ENCODE results near the gene CYFIP1.

Gene CYFIP1

GRCh38 chr15:22918596-22919140, 61.5 kb downstream of the CYFIP1 start:
- in situ Hi-C loops (cut with MboI; ENCODE audit: low sequenced_read_pairs), result no loop called here

GRCh38 chr15:22918056-22918455, 62.1 kb downstream of the CYFIP1 start:
- in situ Hi-C loops (cut with MboI; ENCODE audit: low sequenced_read_pairs), result no loop called here

- in situ Hi-C loops (cut with MboI; ENCODE audit: low sequenced_read_pairs), result no loop called here
Measured at GRCh38 chr15:22917556-22917955, 62.6 kb downstream of the CYFIP1 start.

DNA sequence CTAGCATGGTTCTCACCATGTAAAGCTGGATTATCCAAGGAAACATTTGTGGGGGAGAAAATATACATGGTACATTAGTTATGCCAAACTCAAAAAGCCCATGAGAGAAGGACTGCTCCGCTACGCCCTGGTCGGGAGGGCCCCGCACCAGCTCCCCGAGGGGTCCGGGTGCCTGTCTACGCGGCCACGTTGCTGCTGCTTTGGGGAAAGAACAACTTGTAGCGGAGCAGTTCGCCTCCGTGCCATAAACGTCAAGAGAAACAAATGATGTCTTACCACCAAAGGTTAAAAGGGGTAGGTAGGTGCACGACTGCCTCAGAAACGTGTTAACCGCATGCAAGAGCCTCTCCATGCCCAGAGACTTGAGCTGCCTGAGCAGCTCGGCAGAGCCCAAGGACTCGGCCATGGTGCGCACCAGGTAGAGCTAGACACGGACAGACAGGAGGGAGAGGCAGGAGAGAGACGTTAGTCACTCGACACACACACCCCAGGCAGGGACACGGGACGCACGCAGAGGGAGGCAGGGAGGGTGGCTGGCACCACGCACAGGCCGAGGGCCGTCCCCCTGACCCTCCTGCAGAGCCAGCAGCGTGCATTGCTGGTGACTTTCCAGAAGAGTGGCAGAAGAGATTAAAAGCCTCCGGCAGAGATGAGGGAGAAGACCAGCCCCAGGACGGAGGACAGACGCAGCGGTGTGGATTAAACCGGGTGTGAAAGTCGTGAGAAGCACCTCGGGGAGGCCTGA, 63.4 kb downstream of the CYFIP1 start:
- in situ Hi-C loops (cut with MboI; ENCODE audit: low sequenced_read_pairs), result no loop called here

GRCh38 chr15:22915866-22916515, 64.2 kb downstream of the CYFIP1 start:
- in situ Hi-C loops (cut with MboI; ENCODE audit: low sequenced_read_pairs), result no loop called here

GRCh38 chr15:22913646-22914380, 66.4 kb downstream of the CYFIP1 start:
- in situ Hi-C loops (cut with MboI; ENCODE audit: low sequenced_read_pairs), result no loop called here

- in situ Hi-C loops (cut with MboI; ENCODE audit: low sequenced_read_pairs), result no loop called here
Measured at GRCh38 chr15:22912256-22912655, 67.9 kb downstream of the CYFIP1 start.

GRCh38 chr15:22911306-22911705, 68.9 kb downstream of the CYFIP1 start:
- in situ Hi-C loops (cut with MboI; ENCODE audit: low sequenced_read_pairs), result no loop called here

GRCh38 chr15:22908830-22909229, 71.3 kb downstream of the CYFIP1 start:
- in situ Hi-C loops (cut with MboI; ENCODE audit: low sequenced_read_pairs), result no loop called here

DNA sequence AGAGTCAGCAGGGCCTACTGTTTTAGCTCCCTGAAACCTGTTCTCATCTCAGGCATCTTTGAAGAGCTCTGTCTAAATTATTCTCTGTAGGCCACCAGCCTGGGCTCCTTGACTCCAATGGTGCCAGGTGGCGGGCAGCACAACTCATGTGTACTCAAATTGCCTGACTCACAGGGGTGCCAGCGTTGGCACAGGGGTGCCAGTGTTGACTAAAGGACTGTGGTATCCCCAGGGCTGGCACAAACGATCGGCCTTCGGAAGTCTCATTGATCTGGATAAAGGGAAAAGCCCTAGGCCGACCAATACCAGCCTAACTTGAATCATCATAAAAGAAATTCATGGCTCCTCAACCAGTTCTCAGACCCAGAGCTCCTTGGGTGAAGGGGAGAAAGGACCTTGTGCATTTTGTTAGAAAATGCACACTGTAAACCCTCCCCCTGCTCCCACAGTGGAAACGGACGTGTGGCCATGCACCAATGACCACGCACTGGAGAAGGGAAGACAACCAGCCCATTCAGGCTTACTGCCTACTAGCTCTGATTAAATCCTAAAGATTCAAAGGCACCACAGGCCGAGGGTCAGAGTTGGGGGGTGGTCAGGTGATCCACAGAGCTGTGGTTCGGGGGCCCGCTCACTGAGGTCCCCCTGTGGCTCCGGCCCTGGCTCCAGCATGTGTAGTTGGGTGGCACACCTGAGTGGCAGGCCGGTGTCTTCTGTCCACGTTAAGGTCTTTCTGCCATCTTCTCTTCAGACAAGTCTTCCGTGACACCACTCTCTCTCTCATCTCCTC, 72.8 kb downstream of the CYFIP1 start:
- in situ Hi-C loops (cut with MboI; ENCODE audit: low sequenced_read_pairs), result no loop called here

GRCh38 chr15:22904736-22905135, 75.4 kb downstream of the CYFIP1 start:
- in situ Hi-C loops (cut with MboI; ENCODE audit: low sequenced_read_pairs), result no loop called here

DNA sequence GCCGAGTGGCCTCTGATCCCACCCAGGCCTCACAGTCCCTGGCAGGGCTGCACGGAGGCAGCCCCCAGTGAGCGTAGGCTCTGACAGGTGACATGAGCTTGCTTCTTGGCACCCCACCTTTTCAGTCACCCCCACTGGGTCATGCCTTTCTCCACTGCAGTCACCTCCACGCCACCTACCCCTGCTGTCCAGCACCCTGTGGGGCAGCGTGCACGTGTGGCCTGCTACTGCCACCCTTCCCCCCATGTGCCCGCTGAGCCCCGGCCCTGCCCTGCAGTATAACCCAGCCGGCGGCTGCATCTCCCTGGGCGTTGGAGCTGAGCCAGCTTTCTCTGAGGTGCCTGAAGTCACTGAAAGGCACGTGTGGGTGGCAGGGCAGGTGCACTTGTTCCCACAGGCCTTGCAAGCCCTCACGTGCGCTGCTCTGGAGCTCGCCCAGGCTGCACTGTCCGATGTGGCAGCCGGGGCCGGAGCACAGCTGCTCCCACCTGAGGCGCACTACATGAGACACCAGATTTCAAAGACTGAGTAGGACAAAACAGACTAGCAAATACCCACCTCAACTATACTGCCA, 76.1 kb downstream of the CYFIP1 start:
- in situ Hi-C loops (cut with MboI; ENCODE audit: low sequenced_read_pairs), result no loop called here

DNA sequence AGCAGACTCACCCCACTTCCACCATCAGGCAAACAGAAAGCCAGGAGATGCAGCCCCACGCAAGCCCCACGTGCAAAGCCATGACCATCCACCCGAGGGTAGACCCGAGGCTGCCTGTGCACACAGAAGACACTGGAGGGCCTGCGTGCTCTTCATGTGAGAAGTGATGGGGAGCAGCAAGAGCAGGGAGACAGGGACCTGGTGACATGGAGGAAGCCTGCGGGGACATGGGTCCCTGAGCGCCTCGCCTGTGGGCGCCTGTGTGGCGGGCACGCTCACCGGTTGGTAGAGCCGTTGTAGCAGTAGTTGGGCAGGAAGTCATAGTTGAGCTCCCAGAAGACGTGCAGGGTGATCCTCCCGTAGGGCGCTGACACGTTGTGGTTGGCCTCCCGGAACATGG, 76.7 kb downstream of the CYFIP1 start:
- in situ Hi-C loops (cut with MboI; ENCODE audit: low sequenced_read_pairs), result no loop called here

GRCh38 chr15:22902981-22903380, 77.2 kb downstream of the CYFIP1 start:
- in situ Hi-C loops (cut with MboI; ENCODE audit: low sequenced_read_pairs), result no loop called here

GRCh38 chr15:22902578-22902977, 77.6 kb downstream of the CYFIP1 start:
- in situ Hi-C loops (cut with MboI; ENCODE audit: low sequenced_read_pairs), result no loop called here

DNA sequence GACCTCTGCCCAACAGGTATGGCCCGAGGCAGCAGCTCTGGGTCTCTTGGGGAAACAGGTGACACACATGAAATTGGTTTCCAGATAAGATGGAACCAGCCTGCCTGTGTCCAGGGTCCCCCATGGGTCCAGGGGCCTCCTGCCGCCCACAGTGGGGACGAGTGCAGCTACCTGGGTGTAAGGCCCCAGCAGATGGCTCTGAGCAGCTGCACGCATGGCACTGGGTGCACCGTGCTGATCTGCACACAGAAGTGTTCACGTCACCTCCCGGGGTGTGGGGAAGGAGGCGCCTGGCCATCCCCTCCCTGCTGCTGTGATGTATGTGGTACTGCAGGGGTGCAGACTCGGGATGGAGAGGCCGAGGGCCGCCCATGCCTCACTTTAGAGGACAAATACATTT, 78.1 kb downstream of the CYFIP1 start:
- in situ Hi-C loops (cut with MboI; ENCODE audit: low sequenced_read_pairs), result no loop called here

GRCh38 chr15:22895465-22896190, 84.5 kb downstream of the CYFIP1 start:
- in situ Hi-C loops (cut with MboI; ENCODE audit: low sequenced_read_pairs), result no loop called here

DNA sequence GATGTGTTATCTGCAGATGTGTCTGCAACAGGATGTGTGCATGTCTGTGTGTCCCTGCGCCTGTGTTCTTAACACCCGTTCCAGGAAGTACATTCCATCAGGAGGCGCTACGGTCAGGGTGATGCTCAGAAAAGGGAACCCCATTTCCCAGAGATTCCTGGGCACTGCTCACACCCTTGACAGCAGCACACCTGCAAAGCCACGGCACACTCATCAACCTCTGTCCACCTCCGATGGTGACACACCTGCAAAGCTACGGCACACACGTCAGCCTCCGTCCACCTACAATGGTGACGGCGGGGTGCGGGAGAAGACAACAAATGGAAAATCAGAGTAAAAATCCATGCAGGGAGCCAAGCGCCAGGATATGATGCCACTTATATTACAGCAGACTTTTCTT, 86.3 kb downstream of the CYFIP1 start:
- in situ Hi-C loops (cut with MboI; ENCODE audit: low sequenced_read_pairs), result no loop called here

DNA sequence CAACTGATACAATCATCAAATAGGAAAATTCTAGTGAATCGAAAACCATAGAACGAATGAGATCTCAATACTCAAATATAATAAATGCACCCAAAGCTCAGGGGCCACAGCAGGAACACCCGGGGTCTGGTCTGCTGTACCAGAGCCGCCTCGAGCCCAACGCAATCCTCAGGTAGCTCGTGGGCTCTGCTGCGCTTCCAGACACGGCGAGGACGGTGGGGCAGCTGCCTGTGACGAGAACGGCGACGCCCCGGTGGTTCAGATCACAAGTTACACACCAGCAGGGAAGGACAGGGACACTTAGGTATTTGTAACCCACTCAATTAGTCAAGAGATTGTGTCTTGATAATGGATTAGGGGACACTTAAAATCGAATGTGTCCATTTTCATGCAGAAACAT, 87.1 kb downstream of the CYFIP1 start:
- in situ Hi-C loops (cut with MboI; ENCODE audit: low sequenced_read_pairs), result no loop called here

DNA sequence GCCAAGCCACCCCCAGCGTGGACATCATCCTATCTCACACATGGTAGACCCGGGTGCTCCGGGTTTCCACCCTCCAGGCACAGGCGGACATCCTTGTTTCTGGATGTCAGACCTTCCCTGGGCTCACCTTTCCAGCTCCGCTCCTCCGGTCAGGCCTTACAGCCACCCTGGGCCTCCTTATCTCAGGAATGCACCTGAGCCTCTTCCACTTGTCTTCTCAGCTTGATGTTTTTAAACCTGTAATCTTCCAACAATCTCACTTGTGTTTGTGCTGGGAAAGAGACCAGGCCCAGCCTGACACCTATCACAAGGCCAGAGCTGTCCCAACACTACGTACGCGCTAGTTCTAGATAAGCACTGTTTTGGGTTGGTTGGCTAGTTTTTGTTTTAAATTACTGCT, 87.8 kb downstream of the CYFIP1 start:
- in situ Hi-C loops (cut with MboI; ENCODE audit: low sequenced_read_pairs), result no loop called here

Data from hTERT RPE-1 (cell line).